GM18520 (cell line): ENCODE data around the gene NT5DC4.

ENCODE experiments used
- ATAC-seq: cut with Tn5 transposase; IDR thresholded peaks from one replicate; pipeline ENCODE4 v1.9.1; 2021; ENCODE audit not compliant: unreplicated experiment

Gene NT5DC4

GRCh38 chr2:112720785-112721184 is at the start of gene NT5DC4:
Gene NT5DC4, plus strand, starts transcription at chr2:112721020. Its CDS starts 60 bp downstream, at chr2:112721080.
- ATAC-seq: no peak

- no peak for ATAC-seq
Measured at GRCh38 chr2:112671801-112672200, 49.0 kb upstream of the NT5DC4 start.

- no peak for ATAC-seq
Measured at GRCh38 chr2:112673008-112673407, 47.8 kb upstream of the NT5DC4 start.

GRCh38 chr2:112674229-112674628 is 46.6 kb upstream of the NT5DC4 start:
- ATAC-seq: no peak

- no peak for ATAC-seq
Measured at GRCh38 chr2:112679484-112679883, 41.3 kb upstream of the NT5DC4 start.

GRCh38 chr2:112680666-112681101 is 40.1 kb upstream of the NT5DC4 start:
- ATAC-seq: no peak

- ATAC-seq: no peak
Measured at GRCh38 chr2:112682101-112682500, 38.7 kb upstream of the NT5DC4 start.

GRCh38 chr2:112683550-112684414 is 37.0 kb upstream of the NT5DC4 start:
- no peak for ATAC-seq

GRCh38 chr2:112684415-112684775 is 36.4 kb upstream of the NT5DC4 start:
- no peak for ATAC-seq

- ATAC-seq: no peak
Measured at GRCh38 chr2:112685271-112685884, 35.4 kb upstream of the NT5DC4 start.

- no peak for ATAC-seq
Measured at GRCh38 chr2:112686348-112687217, 34.2 kb upstream of the NT5DC4 start.

- ATAC-seq: no peak
Measured at GRCh38 chr2:112687522-112687921, 33.3 kb upstream of the NT5DC4 start.

- ATAC-seq: no peak
Measured at GRCh38 chr2:112688086-112688880, 32.5 kb upstream of the NT5DC4 start.

GRCh38 chr2:112690853-112691401 is 29.9 kb upstream of the NT5DC4 start:
- no peak for ATAC-seq

GRCh38 chr2:112691881-112692281 is 28.9 kb upstream of the NT5DC4 start:
- no peak for ATAC-seq

GRCh38 chr2:112692495-112692911 is 28.3 kb upstream of the NT5DC4 start:
- peak; percentile 92 for ATAC-seq

- ATAC-seq: no peak
Measured at GRCh38 chr2:112692918-112693317, 27.9 kb upstream of the NT5DC4 start.

GRCh38 chr2:112693596-112693995 is 27.2 kb upstream of the NT5DC4 start:
- no peak for ATAC-seq

- no peak for ATAC-seq
Measured at GRCh38 chr2:112694182-112694581, 26.6 kb upstream of the NT5DC4 start.

- no peak for ATAC-seq
Measured at GRCh38 chr2:112698834-112699515, 21.8 kb upstream of the NT5DC4 start.
